Stimulated activated CD4-positive, alpha-beta T cell treated with anti-CD3 and anti-CD28 coated beads, Interleukin-4, amount 100 ng/mL, for 1 hour (primary cell): ENCODE measurements around the gene TRAK1.
"Not testable (repeated sequence)": the region's sequence is repeated elsewhere in the genome, so short reads cannot be mapped to it uniquely, and the experiment has no call there.

Experiments used
- DNase-seq: peaks from one replicate; pipeline ENCODE4 v3.0.0-alpha.2; 2020

Gene TRAK1

GRCh38 chr3:42090973-42091731 lies at the start of gene TRAK1:
TRAK1 (plus strand) TSS chr3:42091357; CDS start chr3:42091470, 113 bp downstream.
- DNase-seq = no peak

GRCh38 chr3:42042747-42043098 lies 48.4 kb upstream of the TRAK1 start:
- DNase-seq = no peak

DNA sequence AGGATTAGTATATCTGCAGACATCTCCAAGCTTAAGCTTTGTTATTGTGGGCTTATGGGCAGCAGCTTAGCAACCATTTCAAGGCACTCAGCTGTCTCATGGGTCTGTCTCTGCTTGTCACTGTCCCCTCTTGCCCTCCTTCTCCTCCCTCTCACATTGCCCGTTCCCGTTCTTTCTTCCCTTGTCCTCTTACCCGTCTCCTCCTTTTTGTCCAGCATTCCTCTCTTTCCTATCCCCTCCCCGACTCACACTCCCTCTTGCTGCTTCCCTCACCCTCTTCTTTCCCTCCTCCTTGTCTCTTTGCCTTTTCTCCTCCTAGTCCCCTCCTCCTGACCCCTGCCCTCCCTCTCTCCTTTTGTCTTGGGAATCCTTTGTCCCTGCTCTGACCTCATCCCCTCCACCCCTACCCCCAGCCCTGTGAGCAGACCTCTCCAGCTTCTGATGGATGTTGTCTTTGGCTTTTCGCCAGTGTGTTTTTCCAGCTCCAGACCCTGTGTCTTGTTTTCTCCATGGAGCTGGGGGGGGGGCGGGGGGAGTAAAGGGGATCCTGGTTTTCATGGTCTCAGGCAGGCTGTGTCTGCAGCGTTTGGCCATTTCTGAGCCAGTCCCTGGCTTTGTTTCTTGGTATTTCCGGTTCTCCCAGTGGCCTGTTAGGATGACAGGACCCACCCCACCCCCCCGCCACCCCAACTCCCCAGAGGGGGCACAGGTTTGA lies 47.9 kb upstream of the TRAK1 start:
- no peak for DNase-seq

- DNase-seq = no peak
These were observed 45.4 kb upstream of the TRAK1 start for GRCh38 chr3:42045708-42046243.

DNA sequence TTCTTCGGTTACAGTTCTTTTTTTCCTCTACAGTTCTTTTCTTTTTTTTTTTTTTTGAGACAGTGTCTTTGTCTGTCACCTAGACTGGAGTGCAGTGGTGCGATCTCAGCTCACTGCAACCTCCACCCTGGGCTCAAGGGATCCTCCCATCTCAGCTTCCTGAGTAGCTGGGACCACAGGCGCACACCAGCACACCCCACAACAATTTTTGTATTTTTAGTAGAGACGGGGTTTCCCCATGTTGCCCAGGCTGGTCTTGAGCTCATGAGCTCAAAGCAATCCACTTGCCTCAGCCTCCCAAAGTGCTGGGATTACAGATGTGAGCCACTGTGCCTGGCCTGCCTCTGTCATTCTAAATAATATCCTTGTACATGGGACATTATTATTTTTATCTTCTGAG lies 42.6 kb upstream of the TRAK1 start:
- not testable (repeated sequence) for DNase-seq

GRCh38 chr3:42050126-42050525 lies 41.0 kb upstream of the TRAK1 start:
- DNase-seq = no peak

- no peak for DNase-seq
These were observed 39.6 kb upstream of the TRAK1 start for GRCh38 chr3:42051384-42052131.

GRCh38 chr3:42052132-42052483 lies 39.0 kb upstream of the TRAK1 start:
- DNase-seq = no peak

- no peak for DNase-seq
These were observed 38.4 kb upstream of the TRAK1 start for GRCh38 chr3:42052484-42053351.

DNA sequence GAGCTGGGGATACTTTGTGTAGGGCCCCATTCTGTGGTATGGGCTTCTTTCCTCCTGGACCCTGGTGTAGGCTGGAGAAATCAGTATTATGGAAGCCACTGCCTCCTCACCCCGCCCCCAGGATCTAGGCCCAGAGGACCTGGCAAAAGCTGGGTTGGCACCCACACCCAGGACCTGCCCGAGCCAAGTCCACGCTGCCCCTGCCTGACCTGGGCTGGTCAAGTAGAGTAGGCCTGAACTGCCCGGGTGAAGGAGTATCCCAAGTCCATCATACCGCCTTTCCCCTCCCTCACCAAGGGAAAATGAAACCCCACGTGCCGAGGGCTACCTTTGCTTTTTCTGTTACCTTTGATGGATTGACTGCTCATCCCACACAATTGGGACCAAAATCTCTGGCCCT lies 37.7 kb upstream of the TRAK1 start:
- DNase-seq = no peak

GRCh38 chr3:42055291-42055690 lies 35.9 kb upstream of the TRAK1 start:
- no peak for DNase-seq

DNA sequence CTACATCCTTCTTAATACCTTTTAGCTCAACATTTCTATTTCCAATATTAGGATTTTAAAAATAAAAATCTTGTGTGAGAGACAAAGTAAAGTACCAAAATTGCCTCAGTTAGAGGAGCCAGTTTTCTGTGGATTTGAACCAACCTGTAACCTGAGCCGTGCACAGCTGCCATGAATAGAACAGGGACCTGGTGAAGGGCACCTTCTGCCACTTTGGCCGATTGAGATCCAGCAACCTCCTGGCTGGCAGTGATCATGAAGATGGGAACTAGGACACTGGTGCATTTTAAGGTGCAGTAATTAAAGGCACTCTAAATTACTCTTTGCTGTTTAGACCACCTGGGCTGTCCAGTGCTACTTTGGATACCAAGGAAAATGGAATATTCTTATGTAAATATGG lies 34.3 kb upstream of the TRAK1 start:
- DNase-seq = no peak

- no peak for DNase-seq
These were observed 33.5 kb upstream of the TRAK1 start for GRCh38 chr3:42057561-42058211.

DNA sequence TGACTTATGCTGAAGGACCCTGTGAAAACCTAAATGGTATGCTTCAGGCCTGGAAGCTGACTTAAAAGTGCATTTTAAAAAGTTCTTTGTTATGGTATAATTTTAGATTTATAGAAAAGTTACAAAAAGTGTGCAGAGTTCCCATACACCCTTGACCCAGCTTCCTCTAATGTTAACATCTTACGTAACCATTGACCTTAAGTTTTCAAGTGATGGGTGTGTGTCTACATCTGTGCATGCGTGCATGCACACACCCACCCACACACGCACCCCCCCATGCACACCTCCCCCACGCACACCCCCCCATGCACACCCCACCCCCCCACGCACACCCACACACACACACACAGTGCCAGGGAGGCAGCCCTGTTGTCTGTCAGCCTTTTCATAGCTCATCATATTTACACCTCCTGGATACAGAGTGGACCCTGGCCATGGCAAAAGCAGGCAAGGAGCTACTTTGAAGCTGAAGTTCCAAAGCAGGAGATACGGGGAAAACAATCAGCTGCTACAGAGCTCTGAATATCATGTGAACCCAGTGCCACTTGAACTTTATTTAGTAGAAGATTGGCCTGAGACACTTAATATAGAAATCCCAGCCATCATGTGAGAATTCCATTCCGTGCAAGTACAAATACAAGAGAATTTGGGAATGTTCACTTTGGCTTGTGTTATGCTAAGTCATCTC lies 30.0 kb upstream of the TRAK1 start:
- DNase-seq = no peak

DNA sequence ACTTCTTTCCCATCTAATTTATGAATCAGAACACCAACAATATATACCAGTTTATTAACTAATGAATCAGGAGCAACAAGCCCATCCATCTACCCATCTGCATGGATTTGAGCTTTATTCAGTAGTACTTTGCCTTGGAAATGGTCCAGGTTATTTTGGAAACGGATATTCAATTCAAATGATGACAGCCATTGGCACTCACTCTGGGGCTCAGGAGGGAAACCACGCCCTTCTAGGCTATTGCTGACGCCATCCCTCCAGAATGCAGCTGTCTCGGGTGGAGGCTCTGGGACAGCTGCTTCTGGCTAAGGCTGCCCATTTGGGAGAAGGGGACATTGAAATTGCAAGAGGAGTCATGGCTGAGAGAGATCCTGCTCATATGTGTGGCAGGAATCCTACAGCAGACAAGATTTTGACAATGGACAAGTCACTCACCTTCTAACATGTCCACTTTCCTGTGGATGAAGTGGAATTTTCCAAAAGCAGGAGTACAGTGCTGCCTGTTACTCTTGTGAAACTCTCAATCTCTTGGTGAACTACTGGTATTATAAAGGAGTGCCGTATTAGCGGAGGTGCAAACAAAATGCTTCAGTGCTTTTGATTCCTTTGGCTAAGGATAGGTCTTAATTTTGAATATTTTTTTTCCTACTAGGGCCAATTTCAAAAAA lies 29.3 kb upstream of the TRAK1 start:
- DNase-seq = no peak

DNA sequence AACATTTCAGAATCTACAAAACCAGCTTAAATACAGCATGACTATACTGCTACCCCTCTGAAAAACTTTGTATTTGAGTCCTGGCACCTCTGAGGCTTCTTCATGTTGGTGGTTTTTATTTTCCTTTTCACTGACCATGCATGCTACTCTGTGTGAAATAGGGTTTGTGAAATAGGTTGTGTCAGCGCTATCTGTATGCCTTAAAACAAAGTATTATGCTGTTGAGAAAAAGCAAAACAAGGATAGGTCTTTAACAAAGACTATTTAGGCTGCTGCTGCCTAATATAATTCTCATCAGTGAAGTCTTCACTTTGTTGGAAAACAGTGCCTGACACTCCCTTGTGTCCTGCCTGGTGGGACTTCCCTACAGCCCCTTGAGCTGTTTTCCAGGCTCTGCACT lies 28.7 kb upstream of the TRAK1 start:
- DNase-seq = no peak

GRCh38 chr3:42063888-42064287 lies 27.3 kb upstream of the TRAK1 start:
- no peak for DNase-seq

DNA sequence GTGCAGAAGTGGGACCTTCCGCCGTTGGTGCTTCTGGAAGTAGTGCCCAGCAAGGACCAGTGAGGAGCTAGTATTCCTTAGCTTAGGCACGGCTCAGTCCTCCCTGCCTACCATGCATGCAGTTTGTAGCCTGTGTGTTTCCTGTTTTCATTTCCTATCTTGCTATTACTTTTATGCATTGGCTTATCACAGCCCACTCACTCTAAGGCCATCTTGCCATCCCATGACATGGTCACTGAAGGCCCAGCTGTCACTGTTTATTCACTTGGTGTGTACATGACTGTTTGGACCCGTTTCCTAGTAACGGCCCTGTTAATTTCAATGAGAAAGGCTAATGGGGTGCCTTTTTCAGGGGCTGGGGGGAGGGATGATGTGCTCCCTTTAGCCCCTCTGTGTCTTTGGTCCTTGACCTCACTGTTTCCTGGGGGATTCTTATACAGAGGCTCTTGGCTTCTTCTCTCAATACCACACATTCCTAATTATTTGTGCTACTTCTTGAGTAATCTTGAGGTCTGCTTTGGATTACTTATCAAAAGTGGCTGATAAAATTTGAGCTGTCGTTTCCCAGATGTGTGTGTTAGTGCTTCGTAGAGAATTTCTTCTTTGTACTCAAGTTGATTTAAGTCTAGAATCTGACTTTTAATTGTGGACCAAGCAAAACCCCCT lies 24.5 kb upstream of the TRAK1 start:
- no peak for DNase-seq

DNA sequence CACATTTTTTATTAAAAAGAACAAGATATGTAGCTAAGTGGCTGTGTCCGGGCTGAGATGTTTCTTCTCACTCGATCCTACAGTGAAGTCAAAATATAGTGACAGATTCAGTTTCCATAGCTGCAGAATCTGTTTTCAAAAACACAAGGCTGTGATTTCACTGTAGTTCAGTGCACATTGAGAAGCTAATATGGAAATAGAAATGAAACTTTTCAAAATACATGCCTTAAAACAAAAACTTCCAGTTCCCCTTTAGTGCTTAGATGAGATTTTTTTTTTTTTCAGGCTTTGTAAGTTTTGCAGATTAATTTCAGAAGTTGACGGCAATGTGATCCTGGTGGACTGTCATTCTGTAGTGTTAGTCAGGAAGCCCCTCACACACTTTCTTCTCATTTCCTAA lies 23.8 kb upstream of the TRAK1 start:
- DNase-seq = no peak

DNA sequence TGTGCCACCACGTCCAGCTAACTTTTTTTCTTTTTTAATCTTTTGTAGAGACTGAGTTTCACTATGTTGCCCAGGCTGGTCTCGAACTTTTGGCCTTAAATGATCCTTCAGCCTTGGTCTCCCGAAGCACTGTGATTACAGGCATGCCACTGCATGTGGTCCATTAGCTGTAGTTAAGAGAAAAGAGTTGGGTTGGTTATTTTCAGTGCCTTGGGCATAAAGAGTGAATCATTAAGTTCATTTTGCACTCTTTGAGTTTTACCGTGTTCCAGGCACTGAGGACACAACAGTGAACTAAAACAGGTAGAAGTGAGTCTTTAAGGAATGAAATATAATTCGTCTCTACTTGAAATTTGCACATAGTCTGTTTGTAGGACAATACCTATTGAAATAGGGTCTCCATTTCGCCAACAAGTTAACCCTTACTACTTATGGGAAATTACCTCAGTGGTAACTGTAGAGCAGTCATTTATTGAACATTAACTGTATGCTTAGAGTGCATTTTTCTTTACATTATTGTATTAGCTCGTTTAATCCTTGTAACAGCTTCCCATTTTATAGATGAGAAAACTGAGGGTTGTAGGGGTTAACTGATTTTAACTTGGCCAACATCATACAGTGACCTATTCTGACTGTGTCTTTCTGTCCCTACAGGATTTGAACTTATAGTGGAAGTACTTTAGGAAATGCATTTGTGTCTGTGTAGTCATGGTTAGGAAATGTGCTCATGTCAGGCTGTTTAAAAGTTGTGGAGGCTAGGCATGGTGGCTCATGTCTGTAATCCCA lies 22.7 kb upstream of the TRAK1 start:
- no peak for DNase-seq
